ENCODE data around the gene MRGPRG.
"Not testable (repeated sequence)": the region's sequence is repeated elsewhere in the genome, so short reads cannot be mapped to it uniquely, and the experiment has no call there.

Gene MRGPRG

DNA sequence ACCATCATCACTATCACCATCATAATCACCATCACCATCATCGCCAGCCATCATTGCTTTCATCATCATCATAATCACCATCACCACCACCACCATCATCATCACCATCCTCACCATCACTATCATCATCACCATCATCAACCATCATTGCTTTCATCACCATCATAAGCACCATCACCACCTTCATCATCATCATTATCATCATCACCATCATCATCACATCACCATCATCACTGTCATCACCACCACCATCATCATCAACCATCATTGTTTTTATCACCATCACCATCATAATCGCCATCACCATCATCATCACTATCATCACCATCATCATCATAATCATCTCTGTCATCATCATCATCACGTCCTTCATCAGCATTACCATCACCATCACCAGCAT, 44.2 kb downstream of the MRGPRG start:
- no peak for DNase-seq (ENCODE audit: low read depth)

DNA sequence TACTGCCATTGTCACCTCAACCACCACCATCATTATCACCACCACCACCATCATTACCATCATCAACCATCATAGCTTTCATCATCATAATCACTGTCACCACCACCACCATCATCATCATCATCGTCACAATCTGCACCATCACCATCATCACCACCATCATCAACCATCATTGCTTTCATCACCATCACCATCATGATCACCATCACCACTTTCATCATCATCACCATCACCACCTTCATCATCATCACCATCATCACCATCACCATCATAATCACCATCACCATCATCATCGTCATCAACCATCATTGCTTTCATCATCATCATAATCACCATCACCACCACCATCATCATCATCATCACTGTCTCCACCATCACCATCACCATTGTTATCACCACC, 44.8 kb downstream of the MRGPRG start:
- no peak for DNase-seq (ENCODE audit: low read depth)

DNA sequence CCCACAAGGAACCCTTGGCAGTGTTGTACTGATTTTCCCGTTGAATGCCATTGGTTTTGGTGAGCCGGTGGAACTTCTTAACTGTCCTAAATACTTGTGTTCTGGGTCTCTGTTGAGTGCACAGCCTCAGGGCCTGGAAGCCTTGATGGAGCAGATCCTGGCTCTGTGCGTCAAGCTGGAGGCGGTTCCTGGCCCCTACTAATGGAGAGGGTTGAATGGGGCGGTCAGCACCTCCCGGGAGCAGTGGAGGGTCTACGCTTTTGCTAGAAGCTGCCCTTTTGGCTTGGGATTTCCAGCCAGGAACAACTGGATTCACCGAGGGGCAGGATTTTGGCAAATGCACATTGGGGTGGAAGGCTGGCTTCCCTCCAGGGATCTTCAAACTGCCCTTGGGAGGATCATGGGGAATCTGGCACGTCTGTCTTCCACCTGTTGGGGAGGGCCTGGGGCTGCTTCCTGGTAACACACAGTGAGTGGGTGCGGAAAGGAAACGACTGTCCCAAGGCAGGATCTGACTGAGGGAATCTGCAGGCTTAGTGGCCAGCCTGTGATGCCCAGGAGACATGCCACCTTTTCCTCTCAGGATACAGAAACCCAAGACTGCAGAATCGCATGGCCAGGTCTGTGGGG, 46.6 kb downstream of the MRGPRG start:
- DNase-seq (ENCODE audit: low read depth), result no peak

DNA sequence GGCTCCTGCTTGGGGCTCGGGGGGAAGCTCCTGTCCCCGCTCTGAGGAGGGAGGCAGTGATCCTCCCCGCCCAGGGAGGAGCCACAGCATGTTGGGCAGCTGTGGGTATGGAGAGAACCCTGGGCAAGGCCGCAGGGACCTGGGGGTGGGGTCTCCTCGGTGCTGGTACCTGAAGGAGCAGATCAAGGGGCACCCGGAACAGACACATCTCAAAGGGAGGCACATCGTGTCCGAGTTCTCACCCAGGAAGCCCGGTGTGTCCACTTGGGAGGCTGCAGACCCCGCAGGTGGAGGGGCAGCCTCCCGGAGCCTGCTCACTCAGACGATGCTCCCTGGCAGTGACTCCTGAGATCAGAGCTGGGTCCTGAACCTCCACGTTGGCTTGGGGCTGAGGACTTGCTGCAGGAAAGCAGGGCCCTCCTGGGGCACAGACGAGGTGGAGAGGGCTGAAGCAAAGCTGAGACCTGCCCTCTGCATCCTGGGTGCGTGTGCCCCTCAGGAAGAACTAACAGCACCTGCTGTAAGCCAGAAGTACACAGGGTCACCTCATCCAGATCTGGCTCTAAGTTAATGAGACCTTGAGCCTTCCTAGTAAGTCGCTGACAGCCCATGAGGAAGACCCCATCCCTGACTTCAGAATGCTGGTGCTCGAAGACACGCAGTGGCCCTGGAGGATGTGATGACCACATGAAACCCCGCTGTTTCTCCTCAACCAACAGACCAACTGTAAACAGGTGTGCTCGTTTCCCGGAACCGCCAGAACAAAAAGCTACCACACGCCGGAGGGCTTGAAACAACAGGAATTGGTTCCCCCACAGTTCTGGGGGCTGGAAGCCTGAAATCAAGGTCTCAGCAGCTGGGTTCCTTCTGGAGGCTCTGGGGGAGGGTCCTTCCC, 47.6 kb downstream of the MRGPRG start:
- no peak for DNase-seq (ENCODE audit: low read depth)

DNA sequence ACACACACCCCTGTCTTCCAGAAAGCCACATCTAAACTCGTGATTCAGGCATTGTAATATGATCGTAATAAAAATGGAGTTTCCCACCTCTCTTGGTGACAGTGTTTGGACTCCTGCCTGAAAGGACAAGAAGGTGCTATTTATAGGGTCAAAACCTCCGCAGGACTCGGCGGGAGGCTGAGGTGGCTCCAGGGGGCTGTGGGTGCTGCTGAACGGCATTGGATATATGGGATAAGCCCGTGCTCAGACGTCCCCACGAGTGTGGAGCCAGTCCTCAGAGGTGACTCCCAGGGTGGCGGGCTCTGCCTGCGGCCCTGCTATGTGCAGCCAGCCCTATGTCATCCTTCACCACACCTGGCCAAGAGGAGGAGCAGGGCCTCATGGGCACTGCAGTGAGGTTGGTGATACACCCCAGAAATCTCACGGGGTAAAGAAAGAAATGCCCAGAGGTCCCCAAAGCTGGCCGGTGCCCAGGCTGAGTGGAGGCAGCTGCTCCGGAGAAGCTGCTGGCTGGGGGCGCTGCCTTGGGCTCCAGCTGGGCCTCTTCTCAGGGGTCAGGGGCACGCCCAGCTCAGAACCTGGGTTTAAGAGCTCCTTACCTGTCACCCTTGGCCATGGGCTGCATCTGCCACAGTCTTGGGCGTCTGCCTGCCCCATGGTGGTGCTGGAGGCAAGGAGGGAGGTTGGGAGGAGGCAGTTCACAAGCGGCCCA, 48.4 kb downstream of the MRGPRG start:
- DNase-seq (ENCODE audit: low read depth), result no peak

DNA sequence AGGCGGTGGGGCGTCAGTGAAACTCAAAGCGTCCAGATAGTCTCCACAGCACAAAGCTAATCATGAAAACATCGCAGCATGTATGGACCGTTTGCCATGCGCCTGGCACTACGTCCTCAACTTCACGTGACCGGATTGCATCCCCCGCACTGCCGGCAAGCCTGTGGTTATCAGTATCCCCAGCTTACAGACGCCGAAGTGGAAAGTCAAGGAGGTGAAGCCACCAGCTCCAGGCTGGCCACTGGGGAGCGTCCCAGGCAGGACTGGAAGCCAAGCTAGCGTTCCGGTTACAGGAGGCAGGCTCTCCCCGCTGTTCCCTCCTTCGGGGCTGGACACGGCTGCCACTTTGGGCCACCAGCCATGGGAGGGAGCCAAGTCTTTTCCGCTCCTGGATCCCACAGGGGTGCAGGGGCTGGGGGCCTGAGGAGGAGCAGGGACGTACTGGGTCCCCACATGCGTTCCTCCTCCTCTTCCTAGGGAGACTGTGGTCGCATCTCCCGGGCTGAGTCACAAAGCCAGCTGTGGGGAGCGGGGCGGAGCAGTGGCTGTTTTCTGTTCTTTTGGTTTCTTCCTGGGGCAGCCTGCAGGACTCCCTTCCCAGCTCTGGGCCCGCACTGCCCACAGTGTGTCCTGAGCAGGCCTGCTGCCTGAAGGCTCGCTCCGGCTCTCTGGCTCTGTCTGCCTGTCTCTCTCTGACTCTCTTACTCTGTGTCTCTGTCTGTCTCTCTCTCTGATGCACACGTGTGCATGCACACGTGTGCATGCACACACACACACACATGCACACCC, 49.2 kb downstream of the MRGPRG start:
- no peak for DNase-seq (ENCODE audit: low read depth)

DNA sequence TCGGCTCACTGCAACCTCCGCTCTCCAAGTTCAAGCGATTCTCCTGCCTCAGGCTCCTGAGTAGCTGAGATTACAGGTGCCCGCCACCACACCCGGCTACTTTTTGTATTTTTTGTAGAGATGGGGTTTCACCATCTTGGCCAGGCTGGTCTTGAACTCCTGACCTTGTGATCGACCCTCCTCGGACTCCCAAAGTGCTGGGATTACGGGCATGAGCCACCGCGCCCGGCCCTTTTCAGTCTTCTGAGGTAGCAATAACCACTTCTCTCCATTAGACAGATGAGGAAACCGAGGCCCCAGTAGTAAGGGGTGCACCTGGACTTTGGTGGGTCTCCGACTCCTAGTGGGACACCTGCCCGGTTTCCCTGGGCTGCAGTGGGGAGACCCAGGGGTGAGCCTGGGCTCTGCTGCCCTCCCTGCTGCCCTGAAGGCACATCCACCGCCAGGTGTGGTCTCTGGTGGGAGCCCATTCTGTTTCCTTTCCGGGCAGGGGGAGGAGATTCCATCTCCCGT, 49.8 kb downstream of the MRGPRG start:
- DNase-seq (ENCODE audit: low read depth), result not testable (repeated sequence)
